Tibial artery (tissue), 4 donors: Measurements from ENCODE around the gene RAB40B.
A peak's percentile ranks its signal among the peaks of the same experiment; 100 is the strongest.
"Not testable (repeated sequence)": the region's sequence is repeated elsewhere in the genome, so short reads cannot be mapped to it uniquely, and the experiment has no call there.

Experiments used
- DNase-seq, 2 donors: peaks; one replicate each; pipeline ENCODE4 v3.0.0-alpha.2; 2019
- H3K27ac ChIP-seq, 2 donors: fragments of 200-600 bp; sonication (generic) in 1 of 2; 1 replicate in 1 of 2; 2 replicates in 1 of 2; pipeline ENCODE4 v1.5.1; 2018 to 2019; ENCODE audit warnings: mild to moderate bottlenecking in 1 of 2
- H3K27me3 ChIP-seq, 2 donors: fragments of 200-600 bp; sonication (generic) in 1 of 2; one replicate each; pipeline versions ENCODE4 v1.5.1 to v1.6.0; 2016 to 2019
- H3K36me3 ChIP-seq, 3 donors: fragments of 200-600 bp; sonication (generic) in 2 of 3; one replicate each; pipeline ENCODE4 v1.5.1; 2016 to 2019; ENCODE audit warnings: mild to moderate bottlenecking in 2 of 3
- H3K4me1 ChIP-seq, 4 donors: fragments of 200-600 bp; sonication (generic) in 2 of 4; 1 replicate in 3 of 4; 2 replicates in 1 of 4; pipeline ENCODE4 v1.5.1; 2016 to 2019
- H3K4me3 ChIP-seq, 2 donors: fragments of 200-600 bp; sonication (generic) in 1 of 2; 1 replicate in 1 of 2; 2 replicates in 1 of 2; pipeline ENCODE4 v1.5.1; 2018 to 2019; ENCODE audit warnings: mild to moderate bottlenecking in 2 of 2
- H3K9me3 ChIP-seq, 3 donors: fragments of 200-600 bp; sonication (generic) in 1 of 3; one replicate each; pipeline ENCODE4 v1.5.1; 2016 to 2019
- CTCF ChIP-seq, 2 experiments: fragments of 200-600 bp in 1 of 2; fragments of 450-650 bp in 1 of 2; IDR thresholded peaks; one replicate each; pipeline ENCODE4 v1.5.1; 2017 to 2019; ENCODE audit warnings: antibody characterized with exemption in 2 of 2, mild to moderate bottlenecking in 1 of 2, moderate library complexity in 1 of 2
- intact Hi-C: fragments of 100-400 bp; cut with DNase I; formaldehyde crosslinking; loops from one replicate; pipeline ENCODE4 v1.15.0; 2023; ENCODE audit warnings: low total_unique reads

Gene RAB40B

GRCh38 chr17:82658331-82658730, 40.2 kb downstream of the RAB40B start:
- H3K27me3 ChIP-seq = no peaks in the 10 kb centered on the region
- H3K4me3 ChIP-seq = no peak overlapping the region
- H3K4me1 ChIP-seq = no peaks in the 10 kb centered on the region
- TF ChIP-seq CTCF (IDR thresholded peaks at IDR 0.05) = no peak
- H3K36me3 ChIP-seq = peaks cover 11 to 78% (median 50%) of the 10 kb centered on the region in 3 donors
- H3K9me3 ChIP-seq = no peaks in the 10 kb centered on the region
- DNase-seq = peak; percentile 6 to 54
- intact Hi-C loops = no loop called here
- H3K27ac ChIP-seq = no peak overlapping the region

GRCh38 chr17:82657926-82658325, 40.6 kb downstream of the RAB40B start:
- intact Hi-C loops = no loop called here
- no peak overlapping the region for H3K4me3 ChIP-seq
- H3K27me3 ChIP-seq = no peaks in the 10 kb centered on the region
- H3K36me3 ChIP-seq = peaks cover 11 to 74% (median 50%) of the 10 kb centered on the region in 3 donors
- no peak for TF ChIP-seq CTCF (IDR thresholded peaks at IDR 0.05)
- H3K4me1 ChIP-seq = no peaks in the 10 kb centered on the region
- H3K27ac ChIP-seq = no peak overlapping the region
- H3K9me3 ChIP-seq = no peaks in the 10 kb centered on the region
- no peak for DNase-seq

GRCh38 chr17:82656266-82656665, 42.2 kb downstream of the RAB40B start:
- no peak for DNase-seq
- no peak overlapping the region for H3K27ac ChIP-seq
- H3K27me3 ChIP-seq = no peaks in the 10 kb centered on the region
- H3K4me1 ChIP-seq = no peaks in the 10 kb centered on the region
- H3K4me3 ChIP-seq = no peak overlapping the region
- H3K9me3 ChIP-seq = no peaks in the 10 kb centered on the region
- intact Hi-C loops = no loop called here
- peaks cover 11 to 57% (median 43%) of the 10 kb centered on the region in 3 donors for H3K36me3 ChIP-seq
- no peak for TF ChIP-seq CTCF (IDR thresholded peaks at IDR 0.05)

GRCh38 chr17:82655523-82655922, 43.0 kb downstream of the RAB40B start:
- no peak for DNase-seq
- Histone ChIP-seq H3K4me3 (no peak overlapping the region), H3K36me3 (peaks cover 11 to 50% (median 38%) of the 10 kb centered on the region in 3 donors), H3K27me3 (no peaks in the 10 kb centered on the region), H3K9me3 (no peaks in the 10 kb centered on the region), H3K4me1 (no peaks in the 10 kb centered on the region), H3K27ac (no peak overlapping the region)
- intact Hi-C loops = no loop called here
- TF ChIP-seq CTCF (IDR thresholded peaks at IDR 0.05) = no peak

GRCh38 chr17:82655038-82655479, 43.4 kb downstream of the RAB40B start:
- Histone ChIP-seq H3K27me3 (no peaks in the 10 kb centered on the region), H3K4me1 (no peaks in the 10 kb centered on the region), H3K4me3 (no peak overlapping the region), H3K9me3 (no peaks in the 10 kb centered on the region), H3K36me3 (peaks cover 11 to 45% (median 36%) of the 10 kb centered on the region in 3 donors), H3K27ac (no peak overlapping the region)
- TF ChIP-seq CTCF (IDR thresholded peaks at IDR 0.05) = no peak
- intact Hi-C loops = no loop called here
- DNase-seq = no peak

- H3K27ac ChIP-seq, DNase-seq, H3K9me3 ChIP-seq, intact Hi-C loops, H3K4me1 ChIP-seq, H3K4me3 ChIP-seq, H3K27me3 ChIP-seq: not testable (repeated sequence)
- peaks cover 11 to 41% (median 36%) of the 10 kb centered on the region in 3 donors for H3K36me3 ChIP-seq
These were observed 43.9 kb downstream of the RAB40B start for GRCh38 chr17:82654611-82655010.
